ENCODE measurements around the gene RBM4. TPM values are rescaled to one million over a fixed set of nuclear protein-coding genes. Genes with fewer than 3 reads are reported as not detected.
A peak's percentile ranks its signal among the peaks of the same experiment; 100 is the strongest.

RBM4 gene
- total and polyA plus RNA-seq, 2 of the 13 experiments (the other 11 are each of a cell fraction or from before 2014, with no cell fraction given) = 126 to 136 TPM

DNA sequence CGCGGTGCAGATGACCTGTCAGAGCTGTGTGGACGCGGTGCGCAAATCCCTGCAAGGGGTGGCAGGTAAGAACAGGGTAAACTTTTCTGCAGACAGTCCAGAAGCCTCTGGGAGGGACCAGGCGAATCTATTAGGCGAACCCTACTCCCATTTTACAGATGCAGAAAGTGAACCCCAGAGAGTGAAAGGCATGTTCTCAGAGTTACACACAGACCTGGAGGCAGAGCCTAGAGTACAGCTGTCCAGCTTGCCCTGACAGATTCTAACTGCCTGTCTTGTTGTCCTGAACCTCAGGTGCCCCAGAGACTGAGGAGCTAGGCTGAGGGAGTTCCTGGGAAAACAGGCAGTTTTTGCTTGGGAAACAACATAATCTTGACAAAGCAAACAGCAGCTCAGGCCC lies 44.9 kb upstream of the RBM4 start:
- 28% methylated on average over 3 of the region's 7 CpGs for WGBS (ENCODE audit: low lambda C conversion rate)
- H3K9ac ChIP-seq (ENCODE audit: insufficient read depth, low read depth, low read length) = peak overlapping the region; percentile 85
- H3K4me1 ChIP-seq (ENCODE audit: insufficient read depth, low read length) = peaks cover 72% of the 10 kb centered on the region
- no peaks in the 10 kb centered on the region for H4K20me1 ChIP-seq (ENCODE audit: insufficient read depth, low read length)
- no peak overlapping the region for H2AFZ ChIP-seq (ENCODE audit: low read length)
- intact Hi-C loops (cut with micrococcal nuclease; ENCODE audit: unreplicated experiment) = loop anchor here (2.0 to 5.0 kb wide), 3 partner anchors 23 to 84 kb away; partner anchors contain the start of genes RBM14, RBM4 and RBM4B
- H3K79me2 ChIP-seq (ENCODE audit: insufficient read depth, low read length) = peaks cover 12% of the 10 kb centered on the region
- H3K27me3 ChIP-seq (ENCODE audit: control insufficient read depth in 1 of 2, insufficient read depth in 2 of 2, low read length in 2 of 2) = no peaks in the 10 kb centered on the region; a peak in 1 of 5 replicates
- DNase-seq (ENCODE audit: low spot score) (no peak), FAIRE-seq (no peak), ATAC-seq (no peak)
- H3K4me3 ChIP-seq (replicated peaks in 1 of 3; ENCODE audit: insufficient read depth in 1 of 3, low read depth in 2 of 3, low read length in 3 of 3) = peak overlapping the region; percentile 71 to 94 (median 76)
- BruUV-seq (replicated peaks) = TSS peak; percentile 76
- in situ Hi-C loops (cut with HindIII; ENCODE audit: extremely low pct_ligation_motif_present, low pct_unique_long_range_greater_than_20kb) = no loop called here
- no peaks in the 10 kb centered on the region for H3K36me3 ChIP-seq (replicated peaks in 1 of 2; ENCODE audit: control insufficient read depth in 1 of 2, insufficient read depth in 2 of 2, low read length in 2 of 2)
- peak overlapping the region; percentile 100 for H3K4me2 ChIP-seq (ENCODE audit: low read depth, low read length)
- CTCF ChIA-PET (ENCODE audit: low intra/inter-chr PET ratio, low total read pairs) = interaction anchor here (1.8 kb wide), 1 partner anchor 15 kb away, joined by 6 read pairs; no protein-coding TSS in a partner anchor
- POLR2A ChIA-PET = interaction anchor here (1.3 to 5.1 kb wide), 6 partner anchors 9 to 84 kb away, joined by 4 to 45 read pairs (median 16); partner anchors contain the start of genes RBM14, RBM4 and RBM4B
- no peaks in the 10 kb centered on the region for H3K9me3 ChIP-seq (ENCODE audit: low read length)
- H3K27ac ChIP-seq (ENCODE audit: extremely low read length, insufficient read depth, low read length) = peak overlapping the region; percentile 78
- TF ChIP-seq ZBTB20 (CRISPR knock-in tag; IDR thresholded peaks at IDR 0.05; ENCODE audit: borderline replicate concordance, low read depth) (no peak), ZNF468 (CRISPR knock-in tag; IDR thresholded peaks at IDR 0.05) (0 out of 2 replicates have a peak, but pooled peaks have one; percentile 59), IKZF1 (IDR thresholded peaks at IDR 0.05) (no peak), ZNF205 (CRISPR knock-in tag; IDR thresholded peaks at IDR 0.05) (no peak), KMT2A (CRISPR knock-in tag; IDR thresholded peaks at IDR 0.05) (no peak), ZNF747 (CRISPR knock-in tag; IDR thresholded peaks at IDR 0.05; ENCODE audit: borderline replicate concordance) (no peak), ZSCAN30 (CRISPR knock-in tag; IDR thresholded peaks at IDR 0.05) (no peak), ZNF629 (CRISPR knock-in tag; conservative IDR thresholded peaks at IDR 0.05) (peak; percentile 76), TERF1 (CRISPR knock-in tag; IDR thresholded peaks at IDR 0.05) (no peak), ZNF7 (CRISPR knock-in tag; IDR thresholded peaks at IDR 0.05) (no peak), GATA4 (IDR thresholded peaks at IDR 0.05; ENCODE audit: borderline replicate concordance, low read depth) (no peak), GABPB1 (CRISPR knock-in tag; IDR thresholded peaks at IDR 0.05) (no peak), HDAC1 (CRISPR knock-in tag; IDR thresholded peaks at IDR 0.05) (0 out of 2 replicates have a peak, but pooled peaks have one; percentile 19), HIVEP1 (CRISPR knock-in tag; IDR thresholded peaks at IDR 0.05) (no peak), ZNF451 (CRISPR knock-in tag; IDR thresholded peaks at IDR 0.05) (no peak), FOXP1 (IDR thresholded peaks at IDR 0.05) (no peak), FOXP1 (CRISPR knock-in tag; IDR thresholded peaks at IDR 0.05) (no peak), SMAD1 (CRISPR knock-in tag; IDR thresholded peaks at IDR 0.05; ENCODE audit: borderline replicate concordance, low read depth) (no peak), SP5 (CRISPR knock-in tag; IDR thresholded peaks at IDR 0.05; ENCODE audit: borderline replicate concordance, low read depth) (no peak), U2AF1 (optimal IDR thresholded peaks at IDR 0.05; ENCODE audit: low read depth, low read length) (no peak)
- TF ChIP-seq, protein P1, sequence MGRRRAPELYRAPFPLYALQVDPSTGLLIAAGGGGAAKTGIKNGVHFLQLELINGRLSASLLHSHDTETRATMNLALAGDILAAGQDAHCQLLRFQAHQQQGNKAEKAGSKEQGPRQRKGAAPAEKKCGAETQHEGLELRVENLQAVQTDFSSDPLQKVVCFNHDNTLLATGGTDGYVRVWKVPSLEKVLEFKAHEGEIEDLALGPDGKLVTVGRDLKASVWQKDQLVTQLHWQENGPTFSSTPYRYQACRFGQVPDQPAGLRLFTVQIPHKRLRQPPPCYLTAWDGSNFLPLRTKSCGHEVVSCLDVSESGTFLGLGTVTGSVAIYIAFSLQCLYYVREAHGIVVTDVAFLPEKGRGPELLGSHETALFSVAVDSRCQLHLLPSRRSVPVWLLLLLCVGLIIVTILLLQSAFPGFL (CRISPR knock-in tag; IDR thresholded peaks at IDR 0.05) = no peak
- TF ChIP-seq, protein P2, sequence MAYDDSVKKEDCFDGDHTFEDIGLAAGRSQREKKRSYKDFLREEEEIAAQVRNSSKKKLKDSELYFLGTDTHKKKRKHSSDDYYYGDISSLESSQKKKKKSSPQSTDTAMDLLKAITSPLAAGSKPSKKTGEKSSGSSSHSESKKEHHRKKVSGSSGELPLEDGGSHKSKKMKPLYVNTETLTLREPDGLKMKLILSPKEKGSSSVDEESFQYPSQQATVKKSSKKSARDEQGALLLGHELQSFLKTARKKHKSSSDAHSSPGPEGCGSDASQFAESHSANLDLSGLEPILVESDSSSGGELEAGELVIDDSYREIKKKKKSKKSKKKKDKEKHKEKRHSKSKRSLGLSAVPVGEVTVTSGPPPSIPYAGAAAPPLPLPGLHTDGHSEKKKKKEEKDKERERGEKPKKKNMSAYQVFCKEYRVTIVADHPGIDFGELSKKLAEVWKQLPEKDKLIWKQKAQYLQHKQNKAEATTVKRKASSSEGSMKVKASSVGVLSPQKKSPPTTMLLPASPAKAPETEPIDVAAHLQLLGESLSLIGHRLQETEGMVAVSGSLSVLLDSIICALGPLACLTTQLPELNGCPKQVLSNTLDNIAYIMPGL (CRISPR knock-in tag; IDR thresholded peaks at IDR 0.05; ENCODE audit: borderline replicate concordance in 1 of 2, low read depth in 1 of 2) = no peak

All from HepG2 (cell line).